ENCODE results near the gene PSMD8. TPM values are rescaled to one million over a fixed set of nuclear protein-coding genes. Genes with fewer than 3 reads are reported as not detected.

PSMD8 gene
- total and polyA plus RNA-seq, 2 of the 8 experiments (the other 6 are each of a cell fraction or from before 2014, with no cell fraction given) = 170 to 486 TPM

DNA sequence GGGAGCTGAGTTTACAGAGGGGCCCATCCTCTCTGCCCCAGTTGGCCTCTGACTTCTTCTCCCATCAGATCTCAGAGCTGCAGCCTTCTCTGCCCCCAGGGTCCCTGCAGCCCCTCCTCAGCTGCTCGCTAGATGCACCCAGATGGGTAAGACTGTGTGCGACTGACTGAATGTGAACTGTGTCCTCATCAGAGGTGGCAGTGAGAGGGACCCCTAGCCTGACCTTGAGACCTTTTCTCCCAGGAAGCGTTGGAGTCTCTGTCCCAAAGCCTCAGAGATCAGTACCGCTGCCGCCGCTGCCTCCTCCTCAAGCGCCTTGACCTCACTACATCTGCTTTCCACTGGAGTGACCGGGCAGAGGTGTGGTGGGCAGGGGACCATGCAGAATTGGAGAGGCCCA lies 30.9 kb downstream of the PSMD8 start (continued):
- TF ChIP-seq CTCF (IDR thresholded peaks at IDR 0.05; ENCODE audit: control extremely low read depth in 1 of 3, insufficient read depth in 1 of 3, low read depth in 1 of 3, low read length in 3 of 3) (no peak), JUND (IDR thresholded peaks at IDR 0.05; ENCODE audit: low read length) (no peak), EP300 (IDR thresholded peaks at IDR 0.05; ENCODE audit: borderline replicate concordance in 1 of 2, low read depth in 2 of 2, low read length in 2 of 2) (no peak), RBBP5 (IDR thresholded peaks at IDR 0.05; ENCODE audit: borderline replicate concordance, low read depth, low read length) (no peak), ATF3 (IDR thresholded peaks at IDR 0.05; ENCODE audit: insufficient read depth, low read depth, low read length) (no peak), FOSL1 (IDR thresholded peaks at IDR 0.05; ENCODE audit: insufficient read depth, low read depth, low read length) (no peak), RAD21 (IDR thresholded peaks at IDR 0.05 in 1 of 2, conservative IDR thresholded peaks at IDR 0.05 in 1 of 2; ENCODE audit: low read depth in 2 of 2, low read length in 2 of 2) (no peak), NANOG (IDR thresholded peaks at IDR 0.05; ENCODE audit: insufficient read depth, low read depth, low read length, poor library complexity, severe bottlenecking) (no peak), CREB1 (IDR thresholded peaks at IDR 0.05) (no peak), TAF7 (optimal IDR thresholded peaks at IDR 0.05; ENCODE audit: borderline replicate concordance, low read depth, low read length) (no peak), NRF1 (IDR thresholded peaks at IDR 0.05; ENCODE audit: low read depth, low read length) (no peak)

All from H1 (cell line).